LNCAP (cell line): ENCODE data around the gene ELMO1.

ENCODE experiments used
- CTCF ChIP-seq: fragments of 450-650 bp; IDR thresholded peaks from 2 replicates; pipeline ENCODE4 v1.5.1; 2017; ENCODE audit warnings: mild to moderate bottlenecking

The ELMO1 gene

GRCh38 chr7:36911788-36912187 is 536.9 kb downstream of the ELMO1 start:
- no peak for TF ChIP-seq CTCF

- TF ChIP-seq CTCF: no peak
These were observed 537.8 kb downstream of the ELMO1 start for GRCh38 chr7:36910859-36911258.

GRCh38 chr7:36910401-36910800 is 538.3 kb downstream of the ELMO1 start:
- TF ChIP-seq CTCF: no peak

GRCh38 chr7:36906956-36907635 is 541.6 kb downstream of the ELMO1 start:
- TF ChIP-seq CTCF: no peak

- TF ChIP-seq CTCF: no peak
These were observed 542.2 kb downstream of the ELMO1 start for GRCh38 chr7:36906448-36906847.

GRCh38 chr7:36905841-36906240 is 542.8 kb downstream of the ELMO1 start:
- no peak for TF ChIP-seq CTCF

GRCh38 chr7:36904802-36905201 is 543.9 kb downstream of the ELMO1 start:
- no peak for TF ChIP-seq CTCF

- no peak for TF ChIP-seq CTCF
These were observed 544.6 kb downstream of the ELMO1 start for GRCh38 chr7:36904101-36904500.
